ENCODE data around the gene KBTBD4.

DNA sequence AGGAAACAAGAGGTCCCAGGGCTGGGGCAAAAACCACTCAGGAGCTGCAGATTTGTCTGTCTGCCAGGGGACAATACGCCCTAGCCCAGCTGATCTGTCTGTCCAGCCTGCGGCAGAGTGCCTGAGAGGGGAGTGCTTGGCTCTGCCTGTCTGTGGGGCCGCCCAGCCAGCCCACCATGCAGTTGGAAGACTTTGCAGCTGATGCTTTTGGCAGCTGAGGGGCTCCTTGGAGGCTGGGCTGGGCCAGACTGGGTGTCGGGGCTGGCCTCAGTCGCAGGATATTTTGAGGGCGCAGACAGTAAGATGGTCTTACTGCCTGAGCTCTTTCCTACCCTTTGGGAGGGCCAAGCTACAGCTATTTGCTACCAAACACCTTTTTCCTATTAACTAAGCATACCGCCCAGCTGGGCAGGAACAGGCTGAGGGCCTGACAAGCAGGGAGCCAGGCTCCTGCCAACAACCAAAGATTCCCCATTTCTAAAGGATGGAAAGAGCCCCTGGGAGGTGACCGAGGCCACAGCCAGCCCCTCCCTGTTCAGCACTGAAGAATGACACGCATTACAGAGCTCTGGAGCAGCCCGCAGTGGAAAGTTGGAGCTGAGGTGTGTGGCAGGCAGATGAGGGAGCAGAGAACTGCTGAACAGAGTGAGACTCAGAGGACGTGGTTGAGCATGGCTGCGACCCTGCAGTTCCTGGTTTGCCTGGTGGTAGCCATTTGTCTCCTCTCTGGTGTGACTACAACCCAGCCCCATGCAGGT, 7.5 kb upstream of the KBTBD4 start, which contains the start of gene FAM180B:
- TF ChIP-seq CTCF (IDR thresholded peaks at IDR 0.05), result no peak
- no peak for TF ChIP-seq EZH2 (IDR thresholded peaks at IDR 0.05; ENCODE audit: borderline replicate concordance, insufficient read depth, low read depth, low read length, poor library complexity, severe bottlenecking)

Measured in B cell (primary cell).